ENCODE results near the gene RNASEH2A. TPM values are rescaled to one million over a fixed set of nuclear protein-coding genes. Genes with fewer than 3 reads are reported as not detected.
A peak's percentile ranks its signal among the peaks of the same experiment; 100 is the strongest.
"Not testable (repeated sequence)": the region's sequence is repeated elsewhere in the genome, so short reads cannot be mapped to it uniquely, and the experiment has no call there.

Gene RNASEH2A
- total RNA-seq, 2 donors from 2014 or later = 8.8 to 44.8 TPM

DNA sequence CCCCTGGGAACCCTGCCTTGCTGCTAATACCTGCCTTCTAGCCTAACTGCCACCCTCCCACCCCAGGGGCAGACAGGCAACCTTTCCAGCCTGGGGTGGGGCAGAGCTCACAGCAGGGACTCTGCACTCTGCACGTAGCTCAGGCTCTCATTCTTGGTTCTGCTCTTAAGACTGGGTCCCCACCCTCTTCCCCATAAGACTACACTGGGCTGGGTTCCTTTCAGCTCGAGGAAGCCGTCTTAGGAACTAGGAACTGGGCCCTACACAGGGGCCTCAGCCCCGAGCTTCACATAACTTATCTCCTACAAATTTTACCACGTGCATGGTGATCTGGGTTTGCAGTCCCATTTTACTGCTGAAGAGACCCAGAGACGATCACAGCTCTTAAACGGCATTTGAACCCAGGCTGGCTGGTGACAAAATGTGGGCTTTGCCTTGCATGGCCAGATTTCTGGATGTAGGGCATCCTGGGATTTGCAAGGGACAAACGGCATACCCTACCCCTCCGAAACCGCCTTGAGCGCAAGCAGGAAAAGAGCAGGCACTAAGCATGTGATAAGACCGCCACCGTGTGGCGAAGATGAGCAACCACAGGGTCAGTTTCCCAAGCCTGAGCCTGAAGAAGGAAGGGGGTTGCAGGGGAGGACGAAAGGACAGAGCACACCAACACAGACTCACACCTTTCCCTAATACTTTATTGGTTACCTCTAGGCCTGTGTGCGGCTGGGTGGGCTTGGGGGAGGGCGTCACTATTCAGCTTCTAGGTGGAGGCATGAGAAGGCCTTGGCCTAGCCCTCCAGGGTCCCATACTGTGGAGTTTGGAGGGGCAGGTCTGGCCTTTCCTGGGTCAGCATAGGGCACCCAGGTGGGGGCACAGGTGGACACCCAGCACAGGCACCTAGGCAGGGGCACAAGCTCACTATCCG is 10.0 kb upstream of the RNASEH2A start:
- peak; percentile 83 for DNase-seq
- Histone ChIP-seq H3K9me3 (no peaks in the 10 kb centered on the region), H3K27me3 (no peaks in the 10 kb centered on the region), H3K9ac (ENCODE audit: low read depth in 2 of 2, low read length in 2 of 2) (peak overlapping the region; percentile 45 to 84), H3K27ac (peak overlapping the region; percentile 87), H3K4me3 (no peak overlapping the region), H3K36me3 (no peaks in the 10 kb centered on the region), H3K4me1 (peaks cover 14% of the 10 kb centered on the region)
- intact Hi-C loops (cut with DNase I) = loop anchor here (2.0 to 5.0 kb wide), 2 partner anchors 20 to 34 kb away; no protein-coding TSS in a partner anchor
- TF ChIP-seq, protein P1, sequence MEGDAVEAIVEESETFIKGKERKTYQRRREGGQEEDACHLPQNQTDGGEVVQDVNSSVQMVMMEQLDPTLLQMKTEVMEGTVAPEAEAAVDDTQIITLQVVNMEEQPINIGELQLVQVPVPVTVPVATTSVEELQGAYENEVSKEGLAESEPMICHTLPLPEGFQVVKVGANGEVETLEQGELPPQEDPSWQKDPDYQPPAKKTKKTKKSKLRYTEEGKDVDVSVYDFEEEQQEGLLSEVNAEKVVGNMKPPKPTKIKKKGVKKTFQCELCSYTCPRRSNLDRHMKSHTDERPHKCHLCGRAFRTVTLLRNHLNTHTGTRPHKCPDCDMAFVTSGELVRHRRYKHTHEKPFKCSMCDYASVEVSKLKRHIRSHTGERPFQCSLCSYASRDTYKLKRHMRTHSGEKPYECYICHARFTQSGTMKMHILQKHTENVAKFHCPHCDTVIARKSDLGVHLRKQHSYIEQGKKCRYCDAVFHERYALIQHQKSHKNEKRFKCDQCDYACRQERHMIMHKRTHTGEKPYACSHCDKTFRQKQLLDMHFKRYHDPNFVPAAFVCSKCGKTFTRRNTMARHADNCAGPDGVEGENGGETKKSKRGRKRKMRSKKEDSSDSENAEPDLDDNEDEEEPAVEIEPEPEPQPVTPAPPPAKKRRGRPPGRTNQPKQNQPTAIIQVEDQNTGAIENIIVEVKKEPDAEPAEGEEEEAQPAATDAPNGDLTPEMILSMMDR (IDR thresholded peaks at IDR 0.05) = peak; percentile 89

DNA sequence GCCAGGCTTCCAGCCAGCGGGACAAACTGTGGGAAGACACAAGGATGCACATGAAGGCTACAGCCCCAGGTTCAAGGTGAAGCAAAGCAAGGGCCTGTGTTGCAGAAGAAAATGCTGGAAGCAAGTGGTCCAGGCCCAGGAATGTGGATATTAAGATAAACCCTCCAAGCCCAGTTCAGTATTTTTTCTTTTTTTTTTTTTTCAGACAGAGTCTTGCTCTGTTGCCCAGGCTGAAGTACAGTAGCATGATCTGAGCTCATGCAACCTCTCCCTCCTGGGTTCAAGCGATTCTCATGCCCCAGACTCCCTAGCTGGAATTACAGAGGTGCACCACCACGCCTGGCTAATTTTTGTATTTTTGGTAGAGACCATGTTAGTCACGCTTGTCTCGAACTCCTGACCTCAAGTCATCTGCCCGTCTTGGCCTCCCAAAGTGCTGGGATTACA is 9.2 kb upstream of the RNASEH2A start:
- H3K9ac ChIP-seq (ENCODE audit: low read depth in 2 of 2, low read length in 2 of 2) = no peak overlapping the region
- H3K4me1 ChIP-seq = peaks cover 14% of the 10 kb centered on the region
- H3K36me3 ChIP-seq = no peaks in the 10 kb centered on the region
- intact Hi-C loops (cut with DNase I) = loop anchor here (2.0 to 5.0 kb wide), 2 partner anchors 20 to 35 kb away; no protein-coding TSS in a partner anchor
- no peaks in the 10 kb centered on the region for H3K9me3 ChIP-seq
- no peak overlapping the region for H3K27ac ChIP-seq
- no peak for DNase-seq
- H3K4me3 ChIP-seq = no peak overlapping the region
- TF ChIP-seq, protein P1 (IDR thresholded peaks at IDR 0.05) = no peak
- no peaks in the 10 kb centered on the region for H3K27me3 ChIP-seq

DNA sequence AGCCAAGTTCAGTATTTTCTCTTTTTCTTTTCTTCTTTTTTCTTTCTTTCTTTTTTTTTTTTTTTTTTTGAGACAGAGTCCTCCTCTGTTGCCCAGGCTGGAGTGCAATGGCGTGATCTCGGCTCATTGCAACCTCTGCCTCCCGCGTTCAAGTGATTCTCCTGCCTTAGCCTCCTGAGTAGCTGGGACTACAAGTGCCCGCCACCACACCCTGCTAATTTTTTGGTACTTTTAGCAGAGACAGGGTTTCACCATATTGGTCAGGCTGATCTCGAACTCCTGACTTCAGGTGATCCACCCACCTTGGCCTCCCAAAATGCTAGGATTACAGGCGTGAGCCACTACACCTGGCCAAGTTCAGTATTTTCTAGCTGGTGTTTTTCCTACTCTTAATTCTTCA is 8.8 kb upstream of the RNASEH2A start:
- H3K36me3 ChIP-seq; H3K9ac ChIP-seq (ENCODE audit: low read depth in 2 of 2, low read length in 2 of 2); H3K27ac ChIP-seq; H3K27me3 ChIP-seq; DNase-seq; H3K4me3 ChIP-seq; H3K9me3 ChIP-seq: not testable (repeated sequence)
- peaks cover 14% of the 10 kb centered on the region for H3K4me1 ChIP-seq
- intact Hi-C loops (cut with DNase I) = loop anchor here (2.0 to 5.0 kb wide), 2 partner anchors 21 to 35 kb away; no protein-coding TSS in a partner anchor

DNA sequence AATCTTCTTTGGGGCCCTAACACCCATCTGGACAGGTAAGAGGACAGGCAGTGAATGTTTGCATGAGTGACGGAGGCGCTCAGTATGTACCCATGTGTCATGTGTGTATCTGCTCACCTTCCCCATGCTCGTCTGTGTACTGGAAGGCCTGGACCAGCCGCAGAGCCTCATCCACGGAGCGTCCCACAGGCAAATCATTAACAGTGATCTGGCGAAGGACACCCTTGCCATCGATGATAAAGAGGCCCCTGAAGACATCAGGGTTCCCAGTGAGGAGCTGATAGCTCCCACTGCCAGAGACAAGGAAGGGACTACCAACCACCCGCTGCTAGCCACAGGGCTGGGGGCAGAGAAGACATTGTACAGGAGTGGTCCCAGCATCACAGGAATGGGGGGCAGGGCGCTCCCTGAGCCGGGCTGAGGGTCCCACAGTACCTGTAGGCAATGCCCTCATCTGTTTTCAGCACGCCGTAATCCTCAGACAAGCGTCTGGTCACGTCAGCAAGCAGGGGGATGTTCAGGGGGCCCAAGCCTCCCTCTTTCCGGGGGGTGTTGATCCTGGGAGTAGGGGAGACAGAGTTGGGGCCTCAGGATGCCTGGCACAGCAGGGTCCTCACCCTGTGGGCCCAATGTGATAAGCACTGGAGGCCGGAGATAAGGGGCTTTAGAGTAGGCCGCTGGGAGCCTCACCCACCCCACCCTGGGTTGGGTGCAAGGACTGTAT is 6.5 kb upstream of the RNASEH2A start:
- H3K4me3 ChIP-seq = no peak overlapping the region
- no peak for DNase-seq
- H3K36me3 ChIP-seq = no peaks in the 10 kb centered on the region
- no peak overlapping the region for H3K27ac ChIP-seq
- peaks cover 8% of the 10 kb centered on the region for H3K4me1 ChIP-seq
- H3K27me3 ChIP-seq = no peaks in the 10 kb centered on the region
- intact Hi-C loops (cut with DNase I) = loop anchor here (5.0 kb wide), 1 partner anchor 38 kb away; no protein-coding TSS in a partner anchor
- no peaks in the 10 kb centered on the region for H3K9me3 ChIP-seq
- TF ChIP-seq, protein P1 (IDR thresholded peaks at IDR 0.05) = no peak
- peak overlapping the region; percentile 92 to 99 for H3K9ac ChIP-seq (ENCODE audit: low read depth in 2 of 2, low read length in 2 of 2)

DNA sequence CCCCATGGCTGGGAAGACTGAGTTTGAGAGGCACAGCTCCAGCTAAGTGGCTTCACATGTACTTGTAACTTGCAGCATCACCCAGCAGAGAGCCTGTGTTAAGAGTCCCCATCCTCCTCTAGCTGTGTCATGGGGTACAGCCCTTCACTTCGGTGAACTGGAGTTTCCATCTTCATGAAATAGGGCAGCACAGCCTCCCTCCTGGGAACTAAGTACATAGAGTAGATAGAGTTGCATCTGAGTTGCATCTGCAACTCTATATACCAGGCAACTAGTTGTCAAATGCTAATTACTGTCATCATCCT is 6.0 kb upstream of the RNASEH2A start:
- no peaks in the 10 kb centered on the region for H3K27me3 ChIP-seq
- peak overlapping the region; percentile 68 for H3K4me3 ChIP-seq
- no peaks in the 10 kb centered on the region for H3K36me3 ChIP-seq
- DNase-seq = no peak
- TF ChIP-seq, protein P1 (IDR thresholded peaks at IDR 0.05) = no peak
- no peaks in the 10 kb centered on the region for H3K9me3 ChIP-seq
- peak overlapping the region; percentile 48 for H3K27ac ChIP-seq
- intact Hi-C loops (cut with DNase I) = no loop called here
- H3K9ac ChIP-seq (ENCODE audit: low read depth in 2 of 2, low read length in 2 of 2) = peak overlapping the region; percentile 92 to 99
- H3K4me1 ChIP-seq = peaks cover 8% of the 10 kb centered on the region

Measured in colonic mucosa (tissue), 4 donors.